HepG2 (cell line): Measurements from ENCODE around the gene POLRMT. TPM values are rescaled to one million over a fixed set of nuclear protein-coding genes. Genes with fewer than 3 reads are reported as not detected.
A peak's percentile ranks its signal among the peaks of the same experiment; 100 is the strongest.

ENCODE experiments used
- ARNT2 ChIP-seq: sonication (generic); formaldehyde crosslinking; IDR thresholded peaks from 2 replicates; pipeline ENCODE4 v1.8.0; 2022; ENCODE audit warnings: mild to moderate bottlenecking, low read depth, missing genetic modification reagents, moderate library complexity
- ATF1 ChIP-seq: IDR thresholded peaks from 2 replicates; pipeline ENCODE4 v1.6.1; 2016; ENCODE audit warnings: mild to moderate bottlenecking, control low read depth
- CEBPG ChIP-seq: IDR thresholded peaks from 2 replicates; pipeline ENCODE4 v1.6.1; 2016
- FOXO4 ChIP-seq: sonication (generic); formaldehyde crosslinking; conservative IDR thresholded peaks from 2 replicates; pipeline ENCODE4 v1.8.1; 2023; ENCODE audit warnings: missing genetic modification reagents
- HES4 ChIP-seq: sonication (generic); formaldehyde crosslinking; IDR thresholded peaks from 2 replicates; pipeline ENCODE4 v1.9.0; 2021; ENCODE audit warnings: mild to moderate bottlenecking, missing genetic modification reagents, borderline replicate concordance
- IRF2 ChIP-seq: IDR thresholded peaks from 2 replicates; pipeline ENCODE4 v1.6.1; 2018; ENCODE audit warnings: missing genetic modification reagents, missing compliant biosample characterization
- JUNB ChIP-seq: sonication (generic); formaldehyde crosslinking; IDR thresholded peaks from 2 replicates; pipeline ENCODE4 v1.8.0; 2022; ENCODE audit warnings: missing genetic modification reagents, mild to moderate bottlenecking, borderline replicate concordance
- NFATC3 ChIP-seq: sonication (generic); formaldehyde crosslinking; IDR thresholded peaks from 2 replicates; pipeline ENCODE4 v1.5.1; 2020; ENCODE audit warnings: mild to moderate bottlenecking, missing genetic modification reagents
- NFE2L2 ChIP-seq: fragments of 150-350 bp; IDR thresholded peaks from 2 replicates; pipeline ENCODE4 v1.6.1; 2014; ENCODE audit warnings: low read length
- NRL ChIP-seq: sonication (generic); formaldehyde crosslinking; IDR thresholded peaks from 2 replicates; pipeline ENCODE4 v1.5.0; 2020; ENCODE audit warnings: missing genetic modification reagents, mild to moderate bottlenecking, moderate library complexity, borderline replicate concordance
- PLRG1 ChIP-seq: fragments of 450-650 bp; conservative IDR thresholded peaks from 2 replicates; pipeline ENCODE4 v1.6.1; 2016
- PRDM10 ChIP-seq: sonication (generic); formaldehyde crosslinking; IDR thresholded peaks from 2 replicates; pipeline ENCODE4 v1.4.0; 2020; ENCODE audit warnings: low read depth, missing genetic modification reagents
- RNF219 ChIP-seq: sonication (generic); formaldehyde crosslinking; IDR thresholded peaks from 2 replicates; pipeline ENCODE4 v1.5.0; 2020; ENCODE audit warnings: mild to moderate bottlenecking, missing genetic modification reagents
- TEAD3 ChIP-seq: optimal IDR thresholded peaks from 2 replicates; pipeline ENCODE3; 2016; ENCODE audit warnings: borderline replicate concordance
- U2AF2 ChIP-seq: fragments of 200-400 bp; formaldehyde crosslinking; IDR thresholded peaks from 2 replicates; pipeline ENCODE4 v1.6.1; 2017; ENCODE audit warnings: low read depth, mild to moderate bottlenecking, low read length
- ZNF232 ChIP-seq: sonication (generic); formaldehyde crosslinking; IDR thresholded peaks from 2 replicates; pipeline ENCODE4 v1.4.0; 2020; ENCODE audit warnings: missing genetic modification reagents, borderline replicate concordance
- ZNF414 ChIP-seq: sonication (generic); formaldehyde crosslinking; IDR thresholded peaks from 2 replicates; pipeline ENCODE4 v1.5.0; 2020; ENCODE audit warnings: missing genetic modification reagents
- ZNF543 ChIP-seq: sonication (generic); formaldehyde crosslinking; IDR thresholded peaks from 2 replicates; pipeline ENCODE4 v1.4.0; 2020; ENCODE audit warnings: mild to moderate bottlenecking, missing genetic modification reagents
- ZNF709 ChIP-seq: sonication (generic); formaldehyde crosslinking; IDR thresholded peaks from 2 replicates; pipeline ENCODE4 v1.5.0; 2020; ENCODE audit warnings: mild to moderate bottlenecking, missing genetic modification reagents
- ZNF766 ChIP-seq: sonication (generic); formaldehyde crosslinking; IDR thresholded peaks from 2 replicates; pipeline ENCODE4 v1.5.0; 2020; ENCODE audit warnings: missing genetic modification reagents, borderline replicate concordance
- ZNF83 ChIP-seq: sonication (generic); formaldehyde crosslinking; IDR thresholded peaks from 2 replicates; pipeline ENCODE4 v1.4.0; 2020; ENCODE audit warnings: missing genetic modification reagents, mild to moderate bottlenecking, borderline replicate concordance
- ZZZ3 ChIP-seq: sonication (generic); formaldehyde crosslinking; IDR thresholded peaks from 2 replicates; pipeline ENCODE4 v1.4.0; 2020; ENCODE audit warnings: missing genetic modification reagents, mild to moderate bottlenecking, borderline replicate concordance
- polyA plus RNA-seq, 8 experiments: library from polyadenylated mRNA; depleted of rRNA in 3 of 8; stranded (reverse) in 7 of 8; unstranded in 1 of 8; fragments of >200 nt; fragmentation: Illumina TruSeq in 4 of 8; extraction: Trizol in 4 of 8; gene quantifications; 2 replicates each; pipeline versions ENCODE4 v1.2.1 to v1.2.3, GENCODE V29; 2011 to 2016; ENCODE audit warnings: low read depth in 4 of 8, missing spikeins in 1 of 8, mixed read lengths in 1 of 8; ENCODE audit not compliant: insufficient read depth in 1 of 8
- total RNA-seq, 5 experiments: library from RNA; depleted of rRNA; stranded (reverse); fragments of >200 nt; fragmentation: Illumina TruSeq; extraction: Trizol; gene quantifications; 2 replicates each; pipeline ENCODE4 v1.2.3, GENCODE V29; 2016; ENCODE audit warnings: low read depth in 1 of 5

The POLRMT gene
- total and polyA plus RNA-seq, 2 of the 13 experiments (the other 11 are each of a cell fraction or from before 2014, with no cell fraction given) = 78.0 to 101 TPM

- TF ChIP-seq ARNT2 (no peak; the same call in 1 of the 2 replicates), TEAD3 (CRISPR knock-in tag) (peak; percentile 48), U2AF2 (no peak), ZNF709 (CRISPR knock-in tag) (no peak; the same call in 1 of the 2 replicates), NFATC3 (CRISPR knock-in tag) (no peak), HES4 (CRISPR knock-in tag) (no peak), NRL (CRISPR knock-in tag) (no peak), JUNB (CRISPR knock-in tag) (no peak), ZNF543 (no peak), ZNF414 (CRISPR knock-in tag) (no peak), ZNF232 (peak; percentile 47; the same call in 1 of the 2 replicates), ATF1 (CRISPR knock-in tag) (no peak), NFE2L2 (no peak), IRF2 (CRISPR knock-in tag) (0 out of 2 replicates have a peak, but pooled peaks have one; percentile 50), FOXO4 (CRISPR knock-in tag) (no peak), CEBPG (CRISPR knock-in tag) (no peak), ZZZ3 (CRISPR knock-in tag) (no peak), ZNF766 (CRISPR knock-in tag) (no peak), RNF219 (CRISPR knock-in tag) (no peak; the same call in 1 of the 2 replicates), PLRG1 (no peak), ZNF83 (CRISPR knock-in tag) (peak; percentile 56; the same call in 1 of the 2 replicates), PRDM10 (CRISPR knock-in tag) (peak; percentile 34; the same call in 1 of the 2 replicates)
Observed at GRCh38 chr19:662962-663681, 29.8 kb upstream of the POLRMT start, which contains the start of gene RNF126 (continued).
